ENCODE measurements around the gene KCTD5. TPM values are rescaled to one million over a fixed set of nuclear protein-coding genes. Genes with fewer than 3 reads are reported as not detected.

Gene KCTD5
- total and polyA plus RNA-seq, 2 of the 8 experiments (the other 6 are each of a cell fraction or from before 2014, with no cell fraction given) = 26.6 to 31.8 TPM

GRCh38 chr16:2736476-2737237 is 54.3 kb downstream of the KCTD5 start:
- Histone ChIP-seq H3K56ac (replicated peaks; ENCODE audit: insufficient read length, low read depth, low read length) (no peak overlapping the region), H3K23ac (ENCODE audit: insufficient read length) (no peak overlapping the region), H2BK15ac (ENCODE audit: low read length) (no peak overlapping the region), H3K9ac (replicated peaks in 1 of 4; ENCODE audit: extremely low read depth in 1 of 4, low read depth in 3 of 4, low read length in 3 of 4) (no peak overlapping the region), H3K79me2 (ENCODE audit: control insufficient read depth in 1 of 2, insufficient read depth in 2 of 2, low read length in 2 of 2) (no peaks in the 10 kb centered on the region), H3K9me3 (ENCODE audit: insufficient read depth in 2 of 2, low read depth in 1 of 2, low read length in 1 of 2) (no peaks in the 10 kb centered on the region), H2BK12ac (ENCODE audit: low read depth, low read length) (no peak overlapping the region), H4K91ac (replicated peaks; ENCODE audit: insufficient read length, low read length) (no peak overlapping the region), H3K23me2 (ENCODE audit: low read depth, low read length) (no peaks in the 10 kb centered on the region), H3K4ac (replicated peaks; ENCODE audit: insufficient read length, low read depth, low read length) (no peak overlapping the region), H2BK120ac (replicated peaks; ENCODE audit: low read depth, low read length) (no peak overlapping the region), H2AK5ac (ENCODE audit: low read depth, low read length) (no peak overlapping the region), H3K27ac (ENCODE audit: low read depth, low read length) (no peak overlapping the region), H3K18ac (ENCODE audit: extremely low read depth, low read length) (no peak overlapping the region), H3K4me1 (replicated peaks in 1 of 4; ENCODE audit: control insufficient read depth in 3 of 4, insufficient read depth in 4 of 4, low read length in 3 of 4) (peaks cover 0 to 3% (median 0%) of the 10 kb centered on the region in 4 experiments; a peak in 4 of 7 replicates), H3K4me3 (ENCODE audit: extremely low read depth in 1 of 4, insufficient read depth in 2 of 4, low read depth in 3 of 4, low read length in 4 of 4) (no peak overlapping the region), H3K4me2 (ENCODE audit: insufficient read depth in 1 of 2, low read depth in 2 of 2, low read length in 2 of 2) (no peak overlapping the region), H4K8ac (ENCODE audit: extremely low read depth, insufficient read depth, low read length) (peak overlapping the region; percentile 25), H2BK20ac (ENCODE audit: low read length) (no peak overlapping the region), H4K20me1 (replicated peaks in 1 of 2; ENCODE audit: control insufficient read depth in 1 of 2, insufficient read depth in 2 of 2, low read length in 2 of 2) (no peaks in the 10 kb centered on the region), H4K5ac (ENCODE audit: insufficient read length, low read depth, low read length) (no peak overlapping the region), H3K27me3 (replicated peaks in 1 of 4; ENCODE audit: control insufficient read depth in 3 of 4, extremely low read depth in 1 of 4, insufficient read depth in 3 of 4, low read length in 3 of 4) (no peaks in the 10 kb centered on the region), H3K79me1 (ENCODE audit: low read depth, low read length) (no peaks in the 10 kb centered on the region), H2AFZ (ENCODE audit: low read length) (no peak overlapping the region), H3K14ac (ENCODE audit: insufficient read length) (no peak overlapping the region), H2BK5ac (ENCODE audit: low read depth, low read length) (no peak overlapping the region), H3K36me3 (ENCODE audit: control insufficient read depth in 2 of 4, insufficient read depth in 4 of 4, low read length in 3 of 4) (no peaks in the 10 kb centered on the region)
- DNase-seq (ENCODE audit: low read depth in 1 of 2, low spot score in 2 of 2) (no peak), FAIRE-seq (no peak)
- ChIA-PET POLR2A (ENCODE audit: partially characterized antibody) (interaction anchor here (0.6 to 8.0 kb wide), 5 partner anchors 9 to 23 kb away, joined by 3 to 96 read pairs (median 6); partner anchors contain the start of gene SRRM2), CTCF (ENCODE audit: partially characterized antibody) (interaction anchor here (0.8 kb wide), 1 partner anchor 117 kb away, joined by 3 read pairs; no protein-coding TSS in a partner anchor)
- 89% methylated on average over 11 of the region's 11 CpGs; no CpG with 5 or more reads in 1 of the 2 experiments for WGBS, 2 experiments (ENCODE audit: extremely low coverage in 1 of 2, insufficient coverage in 1 of 2, insufficient read length in 1 of 2, insufficient replicate concordance in 2 of 2, low coverage in 1 of 2, low lambda C conversion rate in 2 of 2, missing lambda C conversion rate in 1 of 2)
- no peak for TF ChIP-seq GTF2F1 (IDR thresholded peaks at IDR 0.05; ENCODE audit: borderline replicate concordance, low read depth, low read length)
- no peak for TF ChIP-seq CBX8 (IDR thresholded peaks at IDR 0.05; ENCODE audit: borderline replicate concordance, low read depth, low read length)
- TF ChIP-seq TCF12 (IDR thresholded peaks at IDR 0.05; ENCODE audit: low read depth, low read length) = no peak
- no peak for TF ChIP-seq E2F6 (IDR thresholded peaks at IDR 0.05)
- no peak for TF ChIP-seq RXRA (IDR thresholded peaks at IDR 0.05; ENCODE audit: insufficient read depth, low read depth, low read length)
- TF ChIP-seq BACH1 (IDR thresholded peaks at IDR 0.05; ENCODE audit: low read length) = no peak
- no peak for TF ChIP-seq NANOG (IDR thresholded peaks at IDR 0.05; ENCODE audit: insufficient read depth, low read depth, low read length, poor library complexity, severe bottlenecking)
- no peak for TF ChIP-seq RFX5 (IDR thresholded peaks at IDR 0.05; ENCODE audit: borderline replicate concordance, low read depth, low read length)
- no peak for TF ChIP-seq POLR2AphosphoS5 (IDR thresholded peaks at IDR 0.05; ENCODE audit: low read depth, low read length)
- no peak for TF ChIP-seq CTBP2 (IDR thresholded peaks at IDR 0.05; ENCODE audit: borderline replicate concordance, insufficient read depth, insufficient read length, low read length)
- TF ChIP-seq KDM1A (IDR thresholded peaks at IDR 0.05; ENCODE audit: borderline replicate concordance, low read length) = no peak
